ENCODE measurements around the gene AUTS2. TPM values are rescaled to one million over a fixed set of nuclear protein-coding genes. Genes with fewer than 3 reads are reported as not detected.

The AUTS2 gene
- total and polyA plus RNA-seq, 7 experiments from 2014 or later, result 0.40 to 31.7 (median 4.2) TPM

- H3K4me3 Mint-ChIP-seq, result no peak overlapping the region
- H3K27me3 Mint-ChIP-seq, result peaks cover 0 to 9% (median 0%) of the 10 kb centered on the region in 5 donors
- H3K4me3 ChIP-seq (ENCODE audit: low read length), result no peak overlapping the region
- no peaks in the 10 kb centered on the region for H3K36me3 ChIP-seq (ENCODE audit: control insufficient read depth in 2 of 3, insufficient read depth in 3 of 3, low read length in 3 of 3)
- no peak for ATAC-seq
- no peak overlapping the region for H3K27ac ChIP-seq (ENCODE audit: low read depth, low read length)
- no peak overlapping the region for H3K27ac Mint-ChIP-seq
- CTCF ChIA-PET, result no interaction called here
- POLR2A ChIA-PET, result no interaction called here
- H3K27me3 ChIP-seq (ENCODE audit: control insufficient read depth in 2 of 2, insufficient read depth in 2 of 2, low read length in 2 of 2), result no peaks in the 10 kb centered on the region
- H3K36me3 Mint-ChIP-seq, result no peaks in the 10 kb centered on the region
- peaks cover 0 to 2% (median 0%) of the 10 kb centered on the region in 11 donors for H3K9me3 Mint-ChIP-seq
- H3K9me3 ChIP-seq (ENCODE audit: control insufficient read depth in 2 of 3, low read length in 3 of 3), result no peaks in the 10 kb centered on the region
- H3K4me1 ChIP-seq (ENCODE audit: control insufficient read depth in 2 of 2, insufficient read depth in 2 of 2, low read length in 2 of 2), result no peaks in the 10 kb centered on the region
- no peak for DNase-seq
- intact Hi-C loops (cut with micrococcal nuclease), result no loop called here
- no peaks in the 10 kb centered on the region for H3K4me1 Mint-ChIP-seq
Observed at GRCh38 chr7:69620650-69621049, 22.4 kb downstream of the AUTS2 start.

DNA sequence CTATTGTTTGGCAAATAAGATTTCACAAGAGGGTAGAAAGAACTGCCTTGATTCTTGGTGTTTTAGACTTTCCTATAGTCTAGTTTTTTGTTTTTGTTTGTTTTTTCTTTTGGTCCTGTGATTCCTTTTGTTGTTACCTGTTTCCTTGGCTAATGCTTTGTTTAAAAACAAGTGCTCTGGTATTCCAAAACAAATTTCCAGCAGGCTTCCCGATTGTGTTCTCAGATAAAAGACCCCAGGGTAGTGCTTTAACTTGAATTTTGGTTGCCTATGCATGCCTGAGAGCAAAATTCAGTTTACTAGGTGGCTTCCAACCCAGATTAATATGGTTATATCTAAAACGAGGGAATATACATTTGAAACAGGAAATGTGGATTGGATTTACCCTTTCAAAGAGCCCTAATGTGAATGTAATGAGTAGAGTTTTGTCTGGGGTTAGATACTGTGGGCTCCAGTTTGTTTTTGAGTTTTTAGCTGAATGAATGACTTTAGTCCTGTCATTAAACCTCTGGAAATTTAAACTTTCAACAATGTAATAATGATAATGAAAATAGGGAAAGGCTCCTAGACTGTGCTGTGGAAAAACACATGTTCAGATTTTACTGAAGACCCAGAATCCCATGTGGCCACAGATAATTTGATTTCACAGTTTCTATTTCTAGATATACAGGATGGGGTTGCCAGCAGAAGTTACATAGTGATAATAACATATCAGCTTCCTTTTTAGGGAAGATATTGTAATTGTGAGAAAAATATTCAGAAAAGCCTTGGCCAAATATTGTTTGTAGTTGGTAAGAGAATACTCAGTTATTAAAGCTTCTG, 23.9 kb downstream of the AUTS2 start:
- no peak overlapping the region for H3K4me3 Mint-ChIP-seq
- H3K4me1 ChIP-seq (ENCODE audit: control insufficient read depth in 2 of 2, insufficient read depth in 2 of 2, low read length in 2 of 2), result no peaks in the 10 kb centered on the region
- POLR2A ChIA-PET, result no interaction called here

GRCh38 chr7:69622960-69623359, 24.7 kb downstream of the AUTS2 start:
- ChIA-PET POLR2A (no interaction called here), CTCF (no interaction called here)
- Histone ChIP-seq H3K4me1 (ENCODE audit: control insufficient read depth in 2 of 2, insufficient read depth in 2 of 2, low read length in 2 of 2) (no peaks in the 10 kb centered on the region), H3K4me3 (ENCODE audit: low read length) (no peak overlapping the region), H3K9me3 (ENCODE audit: control insufficient read depth in 2 of 3, low read length in 3 of 3) (no peaks in the 10 kb centered on the region), H3K36me3 (ENCODE audit: control insufficient read depth in 2 of 3, insufficient read depth in 3 of 3, low read length in 3 of 3) (no peaks in the 10 kb centered on the region), H3K27me3 (ENCODE audit: control insufficient read depth in 2 of 2, insufficient read depth in 2 of 2, low read length in 2 of 2) (no peaks in the 10 kb centered on the region), H3K27ac (ENCODE audit: low read depth, low read length) (no peak overlapping the region)
- Mint-ChIP-seq H3K27ac (no peak overlapping the region), H3K27me3 (peaks cover 0 to 9% (median 0%) of the 10 kb centered on the region in 5 donors), H3K4me1 (peaks cover 0 to under 1% (median 0%) of the 10 kb centered on the region in 7 donors), H3K4me3 (no peak overlapping the region), H3K9me3 (peaks cover 0 to 1% (median 0%) of the 10 kb centered on the region in 11 donors), H3K36me3 (no peaks in the 10 kb centered on the region)
- intact Hi-C loops (cut with micrococcal nuclease), result no loop called here
- ATAC-seq (no peak), DNase-seq (no peak)

More for the DNA sequence above, 23.9 kb downstream of the AUTS2 start:
- intact Hi-C loops (cut with micrococcal nuclease), result no loop called here
- ATAC-seq (no peak), DNase-seq (no peak)
- Histone ChIP-seq H3K4me3 (ENCODE audit: low read length) (no peak overlapping the region), H3K9me3 (ENCODE audit: control insufficient read depth in 2 of 3, low read length in 3 of 3) (no peaks in the 10 kb centered on the region), H3K36me3 (ENCODE audit: control insufficient read depth in 2 of 3, insufficient read depth in 3 of 3, low read length in 3 of 3) (no peaks in the 10 kb centered on the region), H3K27ac (ENCODE audit: low read depth, low read length) (no peak overlapping the region), H3K27me3 (ENCODE audit: control insufficient read depth in 2 of 2, insufficient read depth in 2 of 2, low read length in 2 of 2) (no peaks in the 10 kb centered on the region)
- no peak overlapping the region for H3K27ac Mint-ChIP-seq
- H3K36me3 Mint-ChIP-seq, result no peaks in the 10 kb centered on the region
- no peaks in the 10 kb centered on the region for H3K4me1 Mint-ChIP-seq
- H3K27me3 Mint-ChIP-seq, result peaks cover 0 to 9% (median 0%) of the 10 kb centered on the region in 5 donors
- CTCF ChIA-PET, result no interaction called here
- H3K9me3 Mint-ChIP-seq, result peaks cover 0 to 1% (median 0%) of the 10 kb centered on the region in 11 donors

DNA sequence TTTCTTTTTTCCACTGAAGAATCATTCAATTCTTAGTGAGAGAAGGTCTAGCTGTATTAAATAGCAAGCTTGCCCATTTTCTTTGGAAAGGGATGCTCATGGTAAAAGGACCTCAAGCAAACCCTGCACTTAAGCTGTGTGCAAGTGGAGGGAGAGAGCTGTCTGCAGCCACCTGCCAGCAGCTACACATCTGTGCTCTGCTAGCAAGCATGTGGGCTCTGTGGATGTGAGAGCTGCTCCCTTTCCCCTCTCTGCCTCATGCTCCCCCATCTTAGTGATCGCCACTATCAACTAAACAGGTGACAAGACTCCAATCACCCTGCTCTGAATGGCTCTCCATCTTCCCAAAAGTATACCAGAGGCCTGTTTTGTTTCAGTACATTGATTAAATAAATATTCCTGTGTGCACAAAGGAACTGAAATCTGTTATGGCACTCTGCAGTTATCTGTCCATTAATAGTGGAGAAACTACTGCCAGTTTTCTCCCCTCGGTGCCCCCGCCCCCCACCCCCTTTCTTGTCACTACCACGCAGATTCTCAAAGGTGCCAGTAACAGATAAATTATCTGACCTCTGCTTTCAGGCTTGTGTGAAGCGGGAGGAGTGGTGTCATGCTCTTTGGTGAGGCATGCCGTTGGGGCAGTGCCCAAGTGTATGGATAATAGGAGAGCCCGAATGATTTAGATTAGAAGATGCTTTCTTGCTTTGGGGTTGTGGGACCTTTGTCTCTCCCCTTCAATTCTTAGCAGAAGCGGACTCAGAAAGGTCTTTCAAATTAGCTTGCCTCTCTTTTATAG, 26.4 kb downstream of the AUTS2 start:
- Histone ChIP-seq H3K36me3 (ENCODE audit: control insufficient read depth in 2 of 3, insufficient read depth in 3 of 3, low read length in 3 of 3) (no peaks in the 10 kb centered on the region), H3K27me3 (ENCODE audit: control insufficient read depth in 2 of 2, insufficient read depth in 2 of 2, low read length in 2 of 2) (no peaks in the 10 kb centered on the region), H3K27ac (ENCODE audit: low read depth, low read length) (no peak overlapping the region), H3K4me3 (ENCODE audit: low read length) (no peak overlapping the region), H3K4me1 (ENCODE audit: control insufficient read depth in 2 of 2, insufficient read depth in 2 of 2, low read length in 2 of 2) (no peaks in the 10 kb centered on the region), H3K9me3 (ENCODE audit: control insufficient read depth in 2 of 3, low read length in 3 of 3) (no peaks in the 10 kb centered on the region)
- no peak for ATAC-seq
- CTCF ChIA-PET, result no interaction called here
- intact Hi-C loops (cut with micrococcal nuclease), result no loop called here
- Mint-ChIP-seq H3K27ac (no peak overlapping the region), H3K36me3 (no peaks in the 10 kb centered on the region), H3K4me3 (no peak overlapping the region), H3K9me3 (peaks cover 0 to 1% (median 0%) of the 10 kb centered on the region in 11 donors), H3K4me1 (peaks cover 0 to 1% (median 0%) of the 10 kb centered on the region in 7 donors), H3K27me3 (peaks cover 0 to 9% (median 0%) of the 10 kb centered on the region in 5 donors)
- no peak for DNase-seq
- POLR2A ChIA-PET, result no interaction called here

- Histone ChIP-seq H3K4me3 (ENCODE audit: low read length) (no peak overlapping the region), H3K4me1 (ENCODE audit: control insufficient read depth in 2 of 2, insufficient read depth in 2 of 2, low read length in 2 of 2) (no peaks in the 10 kb centered on the region), H3K27ac (ENCODE audit: low read depth, low read length) (no peak overlapping the region), H3K9me3 (ENCODE audit: control insufficient read depth in 2 of 3, low read length in 3 of 3) (no peaks in the 10 kb centered on the region), H3K36me3 (ENCODE audit: control insufficient read depth in 2 of 3, insufficient read depth in 3 of 3, low read length in 3 of 3) (no peaks in the 10 kb centered on the region), H3K27me3 (ENCODE audit: control insufficient read depth in 2 of 2, insufficient read depth in 2 of 2, low read length in 2 of 2) (no peaks in the 10 kb centered on the region)
- intact Hi-C loops (cut with micrococcal nuclease), result no loop called here
- Mint-ChIP-seq H3K27ac (no peak overlapping the region), H3K27me3 (peaks cover 0 to 9% (median 0%) of the 10 kb centered on the region in 5 donors), H3K36me3 (no peaks in the 10 kb centered on the region), H3K4me1 (peaks cover 0 to 1% (median 0%) of the 10 kb centered on the region in 7 donors), H3K4me3 (no peak overlapping the region), H3K9me3 (peaks cover 0 to 1% (median 0%) of the 10 kb centered on the region in 11 donors)
- ATAC-seq (no peak), DNase-seq (no peak)
- CTCF ChIA-PET, result no interaction called here
- POLR2A ChIA-PET, result no interaction called here
Observed at GRCh38 chr7:69625238-69625637, 27.0 kb downstream of the AUTS2 start.

DNA sequence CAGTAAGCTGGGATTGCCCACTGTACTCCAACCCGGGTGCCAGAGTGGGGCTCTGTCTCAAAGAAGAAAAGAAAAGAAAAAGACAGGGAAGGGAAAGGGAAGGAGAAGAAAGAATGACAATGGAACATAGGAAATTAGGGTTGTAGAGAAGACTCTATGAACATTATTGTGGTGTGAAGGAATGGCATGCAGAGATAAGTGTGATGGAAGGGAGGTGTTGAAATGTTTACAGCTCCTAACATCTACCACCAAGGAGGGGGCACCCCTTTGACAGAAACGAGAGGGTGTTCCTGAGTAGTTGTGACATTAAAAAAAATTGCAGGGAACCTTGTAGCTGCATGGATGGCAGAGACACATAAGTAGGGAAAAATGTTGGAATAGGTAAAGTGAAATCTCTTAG, 27.5 kb downstream of the AUTS2 start:
- Histone ChIP-seq H3K27ac (ENCODE audit: low read depth, low read length) (no peak overlapping the region), H3K36me3 (ENCODE audit: control insufficient read depth in 2 of 3, insufficient read depth in 3 of 3, low read length in 3 of 3) (no peaks in the 10 kb centered on the region), H3K27me3 (ENCODE audit: control insufficient read depth in 2 of 2, insufficient read depth in 2 of 2, low read length in 2 of 2) (no peaks in the 10 kb centered on the region), H3K4me1 (ENCODE audit: control insufficient read depth in 2 of 2, insufficient read depth in 2 of 2, low read length in 2 of 2) (no peaks in the 10 kb centered on the region), H3K9me3 (ENCODE audit: control insufficient read depth in 2 of 3, low read length in 3 of 3) (no peaks in the 10 kb centered on the region), H3K4me3 (ENCODE audit: low read length) (no peak overlapping the region)
- Mint-ChIP-seq H3K27me3 (peaks cover 0 to 7% (median 0%) of the 10 kb centered on the region in 5 donors), H3K36me3 (no peaks in the 10 kb centered on the region), H3K9me3 (peaks cover 0 to 1% (median 0%) of the 10 kb centered on the region in 11 donors), H3K4me3 (no peak overlapping the region), H3K27ac (no peak overlapping the region), H3K4me1 (peaks cover 0 to 1% (median 0%) of the 10 kb centered on the region in 7 donors)
- ChIA-PET POLR2A (no interaction called here), CTCF (no interaction called here)
- ATAC-seq (no peak), DNase-seq (no peak)
- intact Hi-C loops (cut with micrococcal nuclease), result no loop called here

All from naive thymus-derived CD4-positive, alpha-beta T cell (primary cell).